Endothelial cell of umbilical vein (primary cell): ENCODE measurements around the gene SKOR1. TPM values are rescaled to one million over a fixed set of nuclear protein-coding genes. Genes with fewer than 3 reads are reported as not detected.

Experiments
- BruUV-seq: library from RNA; stranded (reverse); fragments of 400-500 nt; replicated peaks from 2 replicates; lab custom pipeline; 2021; lab: Mats Ljungman, UMichigan
- CTCF ChIA-PET: fragments of 300-600, 350-600 bp; sonication (Branson Sonifier 250); formaldehyde crosslinking; loops from one replicate; lab custom pipeline; 2021; ENCODE audit warnings: antibody characterized with exemption, inconsistent platforms; lab: Charles Lee
- POLR2A ChIA-PET: fragments of 300-600, 350-600 bp; sonication (Branson Sonifier 250); formaldehyde crosslinking; loops from one replicate; lab custom pipeline; 2021; ENCODE audit warnings: antibody characterized with exemption, inconsistent platforms; lab: Charles Lee
- DNase-seq: peaks from one replicate; pipeline ENCODE4 v3.0.0-alpha.2; 2011; ENCODE audit warnings: low read depth, low spot score
- FAIRE-seq: peaks from 2 replicates; lab custom pipeline; 2011; peaks lifted over from hg19 to GRCh38; lab: Jason Lieb, UNC
- H2AFZ ChIP-seq: 2 replicates; pipeline ENCODE4 v1.6.0; 2012; ENCODE audit warnings: low read depth, low read length, control low read depth, inconsistent platforms
- H3K27ac ChIP-seq: 2 replicates; pipeline ENCODE4 v1.5.1; 2011; ENCODE audit warnings: low read depth, mild to moderate bottlenecking, control low read depth, low read length, moderate library complexity; ENCODE audit not compliant: insufficient read depth
- H3K27me3 ChIP-seq, 2 experiments: 2 replicates each; pipeline versions ENCODE4 v1.6.0 to v1.6.1; 2011; ENCODE audit warnings: low read length in 2 of 2, mixed read lengths in 1 of 2; ENCODE audit not compliant: control insufficient read depth in 2 of 2, insufficient read depth in 2 of 2
- H3K36me3 ChIP-seq, 2 experiments: 2 replicates in 1 of 2; 3 replicates in 1 of 2; pipeline ENCODE4 v1.5.1; 2011; ENCODE audit warnings: low read length in 2 of 2, mild to moderate bottlenecking in 1 of 2, moderate library complexity in 1 of 2; ENCODE audit not compliant: control insufficient read depth in 2 of 2, insufficient read depth in 2 of 2; ENCODE audit errors: extremely low read depth in 1 of 2
- H3K4me1 ChIP-seq: 3 replicates; pipeline ENCODE4 v1.5.1; 2011; ENCODE audit warnings: mild to moderate bottlenecking, low read length; ENCODE audit not compliant: control insufficient read depth, insufficient read depth; ENCODE audit errors: extremely low read depth
- H3K4me2 ChIP-seq: 2 replicates; pipeline ENCODE4 v1.6.1; 2011; ENCODE audit warnings: low read length, control low read depth, mixed read lengths; ENCODE audit not compliant: insufficient read depth
- H3K4me3 ChIP-seq, 3 experiments: fragments of 200-600 bp in 1 of 3; sonication (generic), shearing (Covaris generic) in 1 of 3; replicated peaks in 1 of 3; 2 replicates each; pipeline ENCODE4 v1.5.1; 2011 to 2016; ENCODE audit warnings: control low read depth in 3 of 3, low read length in 3 of 3, mild to moderate bottlenecking in 2 of 3, inconsistent platforms in 1 of 3, low read depth in 1 of 3, moderate library complexity in 1 of 3; ENCODE audit not compliant: insufficient read depth in 1 of 3
- H3K79me2 ChIP-seq: 2 replicates; pipeline ENCODE4 v1.6.0; 2012; ENCODE audit warnings: low read length, inconsistent platforms; ENCODE audit not compliant: control insufficient read depth, insufficient read depth
- H3K9ac ChIP-seq: replicated peaks from 2 replicates; pipeline ENCODE3; 2011; ENCODE audit warnings: low read length, control low read depth; ENCODE audit not compliant: insufficient read depth; ENCODE audit errors: extremely low read depth
- H3K9me1 ChIP-seq: replicated peaks from 3 replicates; pipeline ENCODE4 v1.6.0; 2011; ENCODE audit warnings: mild to moderate bottlenecking, low read length; ENCODE audit not compliant: control insufficient read depth, insufficient read depth; ENCODE audit errors: extremely low read depth
- H3K9me3 ChIP-seq: replicated peaks from 2 replicates; pipeline ENCODE4 v1.5.1; 2012; ENCODE audit warnings: low read length, inconsistent platforms; ENCODE audit not compliant: control insufficient read depth, insufficient read depth
- H4K20me1 ChIP-seq: replicated peaks from 2 replicates; pipeline ENCODE3; 2011; ENCODE audit warnings: mild to moderate bottlenecking, low read length; ENCODE audit not compliant: control insufficient read depth, insufficient read depth; ENCODE audit errors: extremely low read depth
- CTCF ChIP-seq, 2 donors: IDR thresholded peaks; 1 replicate in 1 of 2; 2 replicates in 1 of 2; pipeline ENCODE4 v1.5.1; 2011; ENCODE audit warnings: low read length in 2 of 2, mild to moderate bottlenecking in 2 of 2, moderate library complexity in 2 of 2, control low read depth in 1 of 2, inconsistent platforms in 1 of 2, low read depth in 1 of 2; ENCODE audit not compliant: insufficient read depth in 1 of 2; ENCODE audit errors: extremely low read depth in 1 of 2
- EZH2 ChIP-seq: IDR thresholded peaks from 2 replicates; pipeline ENCODE4 v1.6.1; 2012; ENCODE audit warnings: borderline replicate concordance, low read depth, mild to moderate bottlenecking, moderate library complexity, low read length, inconsistent platforms; ENCODE audit not compliant: severe bottlenecking
- FOS ChIP-seq: IDR thresholded peaks from 2 replicates; pipeline ENCODE4 v1.6.1; 2011; ENCODE audit warnings: mild to moderate bottlenecking, low read length, moderate library complexity, borderline replicate concordance; ENCODE audit not compliant: insufficient read depth
- GATA2 ChIP-seq: IDR thresholded peaks from 2 replicates; pipeline ENCODE4 v1.7.0; 2011; ENCODE audit warnings: low read depth, mild to moderate bottlenecking, moderate library complexity, mixed read lengths, low read length; ENCODE audit not compliant: insufficient read length, insufficient read depth
- JUN ChIP-seq: IDR thresholded peaks from 2 replicates; pipeline ENCODE4 v1.6.1; 2011; ENCODE audit warnings: borderline replicate concordance, low read depth; ENCODE audit not compliant: insufficient read length, insufficient read depth
- MAX ChIP-seq: IDR thresholded peaks from 2 replicates; pipeline ENCODE4 v1.6.1; 2011; ENCODE audit not compliant: insufficient read depth, insufficient read length
- MYC ChIP-seq: IDR thresholded peaks from one replicate; pipeline ENCODE4 v1.6.1; 2011; ENCODE audit warnings: mild to moderate bottlenecking, low read depth, low read length
- POLR2A ChIP-seq: IDR thresholded peaks from 2 replicates; pipeline ENCODE4 v1.6.1; 2012; ENCODE audit warnings: low read depth, mild to moderate bottlenecking, control low read depth, low read length
- POLR2AphosphoS5 ChIP-seq: IDR thresholded peaks from 2 replicates; pipeline ENCODE4 v1.6.1; 2012; ENCODE audit warnings: low read depth, mild to moderate bottlenecking, control low read depth, low read length, moderate library complexity; ENCODE audit not compliant: insufficient read depth
- dilution Hi-C: fragments of 300-500 bp; cut with MboI; formaldehyde crosslinking; loops from one replicate; pipeline ENCODE4 v1.15.0; 2019; ENCODE audit warnings: low sequenced_read_pairs; ENCODE audit not compliant: extremely low pct_ligation_motif_present
- intact Hi-C: fragments of 100-400 bp; cut with micrococcal nuclease; formaldehyde crosslinking; loops from one replicate; pipeline ENCODE4 v1.10.0; 2022
- polyA plus RNA-seq, 4 experiments: library from polyadenylated mRNA; depleted of rRNA in 3 of 4; stranded (reverse) in 3 of 4; unstranded in 1 of 4; fragments of >200 nt; gene quantifications; 2 replicates each; pipeline versions ENCODE4 v1.2.1 to v1.2.3, GENCODE V29; 2011 to 2012; ENCODE audit warnings: missing spikeins in 1 of 4
- total RNA-seq: library from RNA; stranded (reverse); gene quantifications from 2 replicates; pipeline ENCODE4 v1.2.3, GENCODE V29; 2021

SKOR1 gene
- total and polyA plus RNA-seq, 2 donors (not counting 3 experiments of a cell fraction or from before 2014, with no cell fraction given) = 0.06 to 0.15 TPM

DNA sequence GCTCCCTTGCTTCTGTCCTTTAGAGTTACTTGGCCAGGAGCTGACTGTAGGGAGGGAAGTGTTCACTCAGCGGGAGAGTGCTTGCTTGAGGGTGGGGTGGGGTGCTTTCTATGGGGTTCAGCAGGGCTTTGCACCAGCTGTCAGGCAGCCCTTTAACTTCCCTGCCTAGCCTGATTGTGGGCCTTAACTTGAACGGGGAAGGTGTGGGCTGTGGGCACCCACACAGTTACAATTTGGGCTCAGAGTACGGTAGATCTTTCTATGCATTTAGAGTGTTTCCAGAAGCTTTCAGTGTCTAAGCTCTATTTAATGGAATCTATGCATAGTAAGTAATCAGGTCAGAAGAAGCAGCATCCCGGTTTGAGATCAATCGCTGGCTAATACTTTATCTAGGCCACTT, 48.2 kb upstream of the SKOR1 start:
- dilution Hi-C loops = no loop called here
- intact Hi-C loops = no loop called here
- no peak for DNase-seq
- no peak overlapping the region for H3K27ac ChIP-seq
- no peaks in the 10 kb centered on the region for H3K4me1 ChIP-seq
- TF ChIP-seq POLR2A (no peak), EZH2 (no peak)
- BruUV-seq = no TSS peak
- no peaks in the 10 kb centered on the region for H3K27me3 ChIP-seq
- H4K20me1 ChIP-seq = no peaks in the 10 kb centered on the region
- H2AFZ ChIP-seq = no peak overlapping the region
- no peaks in the 10 kb centered on the region for H3K9me1 ChIP-seq
- CTCF ChIA-PET = interaction anchor here (1.3 kb wide), 1 partner anchor 9 kb away, joined by 4 read pairs; no protein-coding TSS in a partner anchor
- H3K4me3 ChIP-seq = no peak overlapping the region
- no peaks in the 10 kb centered on the region for H3K9me3 ChIP-seq
- H3K79me2 ChIP-seq = no peaks in the 10 kb centered on the region
- H3K4me2 ChIP-seq = no peak overlapping the region
- no peaks in the 10 kb centered on the region for H3K36me3 ChIP-seq
- POLR2A ChIA-PET = no interaction called here
- FAIRE-seq = no peak
- no peak overlapping the region for H3K9ac ChIP-seq

DNA sequence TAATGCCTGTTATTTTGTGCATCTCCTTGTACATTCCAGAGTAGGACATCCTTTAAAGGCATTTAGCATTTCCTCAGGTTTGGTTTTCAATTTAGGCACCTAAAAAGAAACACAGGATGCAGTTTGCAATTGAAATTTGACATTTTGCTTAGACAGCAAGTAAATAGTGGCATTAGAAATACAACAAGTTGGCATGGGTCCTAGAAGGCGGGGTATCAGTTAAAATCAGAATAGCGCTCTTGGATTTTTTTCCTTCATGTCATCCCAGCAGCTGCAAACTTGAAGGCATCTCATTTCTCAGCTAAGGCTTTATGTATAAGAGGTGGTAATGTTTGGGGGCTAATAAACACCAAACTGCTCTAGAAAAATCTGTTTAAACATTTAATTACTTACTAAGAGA, 47.5 kb upstream of the SKOR1 start:
- no peak overlapping the region for H2AFZ ChIP-seq
- no peak overlapping the region for H3K27ac ChIP-seq
- H3K4me3 ChIP-seq = no peak overlapping the region
- no TSS peak for BruUV-seq
- no peaks in the 10 kb centered on the region for H3K4me1 ChIP-seq
- intact Hi-C loops (no loop called here), dilution Hi-C loops (no loop called here)
- H3K4me2 ChIP-seq = no peak overlapping the region
- no peaks in the 10 kb centered on the region for H3K27me3 ChIP-seq
- H3K9ac ChIP-seq = no peak overlapping the region
- no peaks in the 10 kb centered on the region for H4K20me1 ChIP-seq
- TF ChIP-seq MAX (no peak), MYC (no peak), CTCF (IDR thresholded peaks at IDR 0.05; ENCODE audit: extremely low read depth in 1 of 2, insufficient read depth in 1 of 2, low read depth in 1 of 2, low read length in 2 of 2) (no peak), EZH2 (no peak), POLR2AphosphoS5 (no peak), FOS (no peak), JUN (no peak), POLR2A (no peak), GATA2 (no peak)
- H3K9me3 ChIP-seq = no peaks in the 10 kb centered on the region
- H3K9me1 ChIP-seq = no peaks in the 10 kb centered on the region
- no peaks in the 10 kb centered on the region for H3K36me3 ChIP-seq
- CTCF ChIA-PET = no interaction called here
- FAIRE-seq (no peak), DNase-seq (no peak)
- POLR2A ChIA-PET = no interaction called here
- no peaks in the 10 kb centered on the region for H3K79me2 ChIP-seq
